ENCODE measurements around the gene NCOR2.

NCOR2 gene

GRCh38 chr12:124520907-124521306, 46.5 kb downstream of the NCOR2 start:
- DNase-seq: no peak

GRCh38 chr12:124520265-124520701, 47.1 kb downstream of the NCOR2 start:
- DNase-seq: no peak

GRCh38 chr12:124519746-124520145, 47.7 kb downstream of the NCOR2 start:
- no peak for DNase-seq

GRCh38 chr12:124518051-124518932, 49.1 kb downstream of the NCOR2 start:
- no peak for DNase-seq

Data from activated gamma-delta T cell (primary cell).